HG02678 (cell line): Measurements from ENCODE around the gene PA2G4.
"Not testable (repeated sequence)": the region's sequence is repeated elsewhere in the genome, so short reads cannot be mapped to it uniquely, and the experiment has no call there.

Source experiments
- ATAC-seq: cut with Tn5 transposase; IDR thresholded peaks from one replicate; pipeline ENCODE4 v1.9.1; 2021; ENCODE audit warnings: mild to moderate bottlenecking, moderate library complexity; ENCODE audit not compliant: unreplicated experiment

Gene PA2G4

GRCh38 chr12:56104109-56104814 lies at the start of gene PA2G4:
TSS of gene PA2G4 (plus strand) at chr12:56104559. CDS start at chr12:56104738, 179 bp downstream.
- peak; percentile 92 for ATAC-seq

DNA sequence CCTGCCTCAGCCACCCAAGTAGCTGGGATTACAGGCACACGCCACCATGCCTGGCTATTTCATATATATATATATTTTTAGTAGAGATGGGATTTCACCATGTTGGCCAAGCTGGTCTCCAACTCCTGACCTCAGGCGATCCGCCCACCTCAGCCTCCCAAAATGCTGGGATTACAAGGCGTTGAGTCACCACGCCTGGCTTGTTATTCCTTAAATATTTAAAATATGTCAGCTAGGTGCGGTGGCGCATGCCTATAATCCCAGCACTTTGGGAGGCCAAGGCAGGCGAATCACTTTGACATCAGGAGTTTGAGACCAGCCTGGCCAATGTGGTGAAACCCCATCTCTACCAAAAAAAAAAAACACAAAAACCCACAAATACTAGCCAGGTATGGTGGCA lies 44.4 kb upstream of the PA2G4 start:
- not testable (repeated sequence) for ATAC-seq

- no peak for ATAC-seq
These were observed 42.4 kb upstream of the PA2G4 start for GRCh38 chr12:56061982-56062381.

DNA sequence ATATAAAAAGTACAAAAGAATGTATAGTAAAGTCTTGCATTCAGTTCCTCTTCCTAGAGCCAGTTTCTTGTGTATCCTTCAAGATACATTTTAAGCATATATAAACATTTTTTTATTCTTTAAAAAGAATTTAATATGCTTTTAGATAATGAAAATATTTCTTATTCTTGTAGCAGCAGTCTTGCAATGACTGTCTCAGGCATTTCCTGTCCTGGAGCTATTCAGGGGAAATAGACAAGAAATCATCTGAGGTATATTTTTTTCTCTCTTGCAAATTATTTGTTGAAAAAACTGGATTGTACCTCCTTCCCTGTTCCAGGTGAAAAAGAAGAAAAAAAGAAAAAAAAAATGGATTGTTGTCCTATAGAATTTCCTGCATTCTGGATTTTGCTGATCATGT lies 41.4 kb upstream of the PA2G4 start:
- ATAC-seq = no peak

- ATAC-seq = no peak
These were observed 32.7 kb upstream of the PA2G4 start for GRCh38 chr12:56071648-56072047.

GRCh38 chr12:56074396-56074795 lies 30.0 kb upstream of the PA2G4 start:
- ATAC-seq = no peak

GRCh38 chr12:56077966-56078365 lies 26.4 kb upstream of the PA2G4 start:
- ATAC-seq = not testable (repeated sequence)

GRCh38 chr12:56078427-56078826 lies 25.9 kb upstream of the PA2G4 start:
- no peak for ATAC-seq

- peak; percentile 79 for ATAC-seq
These were observed 25.2 kb upstream of the PA2G4 start for GRCh38 chr12:56078931-56079722.

DNA sequence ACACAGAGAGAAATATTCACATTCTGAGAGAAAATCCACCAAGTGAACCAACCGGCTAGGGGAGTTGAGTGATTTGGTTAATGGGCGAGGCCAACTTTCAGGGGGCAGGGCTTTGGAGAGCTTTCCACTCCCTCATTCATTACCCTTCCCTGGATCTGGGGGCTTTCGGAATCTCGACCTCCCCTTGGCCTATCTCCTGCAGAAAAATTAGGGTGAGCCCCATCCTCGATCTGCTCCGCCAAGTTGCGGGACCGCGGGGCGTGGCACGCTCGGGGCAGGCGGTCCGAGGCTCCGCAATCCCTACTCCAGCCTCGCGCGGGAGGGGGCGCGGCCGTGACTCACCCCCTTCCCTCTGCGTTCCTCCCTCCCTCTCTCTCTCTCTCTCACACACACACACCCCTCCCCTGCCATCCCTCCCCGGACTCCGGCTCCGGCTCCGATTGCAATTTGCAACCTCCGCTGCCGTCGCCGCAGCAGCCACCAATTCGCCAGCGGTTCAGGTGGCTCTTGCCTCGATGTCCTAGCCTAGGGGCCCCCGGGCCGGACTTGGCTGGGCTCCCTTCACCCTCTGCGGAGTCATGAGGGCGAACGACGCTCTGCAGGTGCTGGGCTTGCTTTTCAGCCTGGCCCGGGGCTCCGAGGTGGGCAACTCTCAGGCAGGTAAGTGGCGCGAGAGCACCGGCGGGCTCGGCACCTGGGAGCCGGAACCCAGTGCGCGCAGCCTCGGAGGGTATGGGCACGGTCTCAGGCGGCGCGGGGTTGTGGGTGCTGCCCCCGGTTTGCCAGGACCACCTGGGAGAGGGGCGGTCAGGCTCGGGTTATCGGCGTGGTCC lies 24.4 kb upstream of the PA2G4 start, which contains the start of gene ERBB3:
Gene ERBB3, plus strand, starts transcription at position 443 of the 833 bp plus-strand sequence. Its CDS starts 136 bp downstream, at position 579.
- peak; percentile 28 for ATAC-seq

DNA sequence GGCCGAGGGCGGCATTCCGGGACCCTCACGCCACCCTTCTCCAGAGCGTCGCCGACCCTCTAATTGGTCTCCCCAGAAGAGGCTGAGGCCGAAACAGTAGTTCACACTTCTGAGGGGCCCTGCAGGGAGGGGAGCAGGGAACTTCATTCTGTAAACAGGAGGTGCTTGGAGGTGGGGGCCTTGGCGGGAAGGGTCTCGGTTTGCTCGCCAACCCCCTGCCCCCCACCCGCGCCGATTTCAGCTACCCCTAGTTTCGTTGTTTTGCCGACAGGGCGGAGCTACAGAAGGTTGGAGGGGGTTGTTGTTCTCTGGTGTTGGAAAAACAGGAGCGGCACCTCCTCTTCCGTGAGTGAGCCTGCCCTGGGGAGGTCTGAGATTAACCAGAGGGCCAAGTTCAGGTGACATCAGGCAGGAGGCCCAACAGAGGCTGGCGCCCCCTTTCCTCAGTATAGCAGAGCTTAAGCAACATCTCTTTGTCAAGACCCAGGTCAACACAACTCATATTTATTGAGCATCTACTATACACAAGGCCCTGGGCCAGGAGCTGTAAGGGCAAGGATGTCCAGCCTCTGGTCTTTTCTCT lies 23.7 kb upstream of the PA2G4 start:
- ATAC-seq = no peak

GRCh38 chr12:56081393-56082347 lies 22.7 kb upstream of the PA2G4 start:
- no peak for ATAC-seq

DNA sequence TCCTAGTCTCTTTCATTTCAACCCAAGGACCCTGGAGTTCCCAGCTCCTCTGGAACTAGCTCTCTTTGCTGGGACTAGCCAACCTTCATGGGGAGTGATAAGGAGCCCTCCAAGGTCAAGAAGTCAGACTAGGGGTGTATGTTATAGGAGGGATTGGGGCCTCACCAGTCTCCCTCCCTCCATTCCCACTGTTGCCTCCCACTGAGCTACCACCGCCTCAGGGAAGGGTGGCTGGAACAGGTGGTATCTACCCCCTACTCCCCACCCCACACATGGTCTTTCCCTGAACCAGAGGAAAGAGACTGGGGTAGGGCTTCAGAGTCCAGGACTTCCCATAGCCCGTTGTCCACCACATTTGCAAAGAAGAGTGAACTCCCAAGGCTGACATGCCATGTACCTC lies 22.0 kb upstream of the PA2G4 start:
- ATAC-seq = no peak

DNA sequence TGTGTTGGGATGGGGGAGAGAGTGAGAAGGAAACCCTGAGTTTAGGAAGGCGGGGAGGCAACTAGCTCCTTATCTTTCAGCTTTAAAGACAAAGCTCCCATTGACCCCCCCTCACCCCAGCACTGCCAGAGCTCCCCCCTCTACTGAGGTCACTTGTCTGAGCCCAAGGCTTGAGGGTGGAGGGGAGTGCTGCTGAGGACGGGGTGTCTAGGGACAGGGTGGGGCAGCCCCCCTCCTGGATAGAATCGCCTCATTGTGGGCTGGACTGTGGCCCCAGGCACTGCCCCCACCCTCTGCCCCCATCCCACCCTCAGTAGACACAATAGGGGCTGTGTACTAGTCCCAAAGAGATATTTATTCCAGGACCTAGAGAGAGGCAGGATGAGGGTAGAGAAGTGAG lies 21.4 kb upstream of the PA2G4 start:
- ATAC-seq = no peak

DNA sequence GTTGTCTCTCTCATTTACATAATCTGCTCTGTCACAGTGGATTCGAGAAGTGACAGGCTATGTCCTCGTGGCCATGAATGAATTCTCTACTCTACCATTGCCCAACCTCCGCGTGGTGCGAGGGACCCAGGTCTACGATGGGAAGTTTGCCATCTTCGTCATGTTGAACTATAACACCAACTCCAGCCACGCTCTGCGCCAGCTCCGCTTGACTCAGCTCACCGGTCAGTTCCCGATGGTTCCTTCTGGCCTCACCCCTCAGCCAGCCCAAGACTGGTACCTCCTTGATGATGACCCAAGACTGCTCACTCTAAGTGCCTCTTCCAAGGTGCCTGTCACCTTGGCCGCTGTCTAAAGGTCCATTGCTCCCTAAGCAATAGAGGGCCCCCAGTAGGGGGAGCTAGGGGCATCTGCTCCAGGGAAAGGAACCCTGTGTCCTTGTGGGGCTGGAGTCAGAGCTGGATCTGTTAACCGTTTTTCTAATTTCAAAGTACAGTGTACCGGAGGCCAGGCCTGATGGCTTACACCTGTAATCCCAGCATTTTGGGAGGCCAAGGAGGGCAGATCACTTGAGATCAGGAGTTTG lies 19.3 kb upstream of the PA2G4 start:
- no peak for ATAC-seq

DNA sequence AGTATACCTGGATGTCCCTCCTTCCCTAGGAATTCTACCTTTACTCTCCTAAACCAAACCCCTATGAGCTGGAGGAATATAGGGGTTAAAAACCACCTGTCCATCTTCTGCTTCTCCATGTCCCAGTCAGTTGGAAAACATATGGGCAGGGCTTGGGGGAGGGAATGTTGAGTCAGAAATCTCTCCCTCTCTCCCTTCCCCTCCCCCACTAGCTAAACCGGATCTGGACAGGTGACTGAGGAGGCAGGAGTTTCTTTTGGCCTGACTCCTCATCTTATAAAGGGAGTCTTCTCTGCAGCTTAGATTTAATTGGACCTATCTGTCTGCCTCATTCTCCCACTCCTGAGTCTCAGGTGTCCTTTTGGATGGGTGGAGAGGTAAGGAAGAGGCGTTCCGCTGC lies 18.3 kb upstream of the PA2G4 start:
- no peak for ATAC-seq

DNA sequence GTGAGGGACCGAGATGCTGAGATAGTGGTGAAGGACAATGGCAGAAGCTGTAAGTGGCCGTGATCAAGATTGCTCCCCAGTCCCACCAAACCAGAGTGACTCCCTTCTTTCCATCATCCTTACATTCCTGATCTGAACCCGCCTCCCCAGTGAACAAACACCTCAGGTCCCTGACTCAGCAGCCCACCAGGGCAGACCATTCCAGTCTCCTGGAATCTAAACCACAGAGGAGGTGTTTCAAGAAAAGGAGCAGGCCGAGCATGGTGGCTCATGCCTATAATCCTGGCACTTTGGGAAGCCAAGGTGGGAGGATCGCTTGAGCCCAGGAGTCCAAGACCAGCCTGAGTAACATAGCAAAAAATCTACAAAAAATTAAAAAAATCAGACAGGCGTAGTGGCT lies 17.8 kb upstream of the PA2G4 start:
- ATAC-seq = no peak

DNA sequence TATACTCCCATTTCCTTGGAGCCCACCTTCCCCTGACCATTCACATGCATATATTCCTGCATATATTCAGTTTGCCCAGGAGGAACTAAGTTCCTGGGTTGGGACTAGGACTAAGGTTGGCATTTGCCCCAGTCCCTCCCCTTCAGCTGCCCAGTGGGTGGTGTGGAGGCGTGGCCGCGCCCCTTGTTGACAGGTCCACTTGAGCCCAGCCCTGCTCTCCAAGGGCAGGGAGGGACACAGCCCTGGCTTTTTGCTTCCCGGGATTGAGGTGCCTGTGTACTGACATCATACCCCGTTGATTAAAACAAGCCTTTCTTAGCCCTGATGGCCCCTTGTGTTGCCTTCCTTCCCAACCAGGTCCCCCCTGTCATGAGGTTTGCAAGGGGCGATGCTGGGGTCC lies 17.1 kb upstream of the PA2G4 start:
- ATAC-seq = no peak

DNA sequence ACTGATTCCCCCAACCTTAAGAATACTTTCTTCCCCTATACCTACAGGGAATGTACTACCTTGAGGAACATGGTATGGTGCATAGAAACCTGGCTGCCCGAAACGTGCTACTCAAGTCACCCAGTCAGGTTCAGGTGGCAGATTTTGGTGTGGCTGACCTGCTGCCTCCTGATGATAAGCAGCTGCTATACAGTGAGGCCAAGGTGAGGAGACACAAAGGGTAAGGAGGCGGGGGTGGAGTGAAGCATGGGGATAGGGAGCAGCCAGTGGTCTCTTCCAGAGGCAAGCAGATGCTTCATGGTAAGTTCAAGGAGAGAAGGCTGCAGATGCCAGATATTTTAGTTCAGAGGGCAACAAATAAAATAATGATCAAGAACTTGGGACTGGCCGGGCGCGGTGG lies 6.6 kb upstream of the PA2G4 start:
- ATAC-seq = no peak
